Measurements from ENCODE around the gene CSNK2A3.
A peak's percentile ranks its signal among the peaks of the same experiment; 100 is the strongest.
"Not testable (repeated sequence)": the region's sequence is repeated elsewhere in the genome, so short reads cannot be mapped to it uniquely, and the experiment has no call there.

CSNK2A3 gene

GRCh38 chr11:11380340-11380739 lies 27.3 kb upstream of the CSNK2A3 start:
- no peak for DNase-seq

GRCh38 chr11:11379661-11380060 lies 26.6 kb upstream of the CSNK2A3 start:
- no peak for DNase-seq

GRCh38 chr11:11378184-11378940 lies 25.3 kb upstream of the CSNK2A3 start:
- DNase-seq, result no peak

GRCh38 chr11:11374358-11375148 lies 21.5 kb upstream of the CSNK2A3 start:
- no peak for DNase-seq

- no peak for DNase-seq
Measured at GRCh38 chr11:11373934-11374333, 20.9 kb upstream of the CSNK2A3 start.

- no peak for DNase-seq
Measured at GRCh38 chr11:11372461-11372860, 19.4 kb upstream of the CSNK2A3 start.

GRCh38 chr11:11370962-11371303 lies 17.9 kb upstream of the CSNK2A3 start:
- peak in 1 of 58 donors; percentile 19 for DNase-seq

- peak in 14 of 58 donors; percentile 5 to 65 (median 26) for DNase-seq
Measured at GRCh38 chr11:11370255-11370961, 17.4 kb upstream of the CSNK2A3 start.

GRCh38 chr11:11366793-11367192 lies 13.7 kb upstream of the CSNK2A3 start:
- no peak for DNase-seq

- DNase-seq, result no peak
Measured at GRCh38 chr11:11363674-11364073, 10.6 kb upstream of the CSNK2A3 start.

GRCh38 chr11:11359611-11360010 lies 6.6 kb upstream of the CSNK2A3 start:
- DNase-seq, result no peak

- DNase-seq, result no peak
Measured at GRCh38 chr11:11356842-11357241, 3.8 kb upstream of the CSNK2A3 start.

- DNase-seq, result not testable (repeated sequence)
Measured at GRCh38 chr11:11351851-11352250, 1.2 kb downstream of the CSNK2A3 start.

GRCh38 chr11:11351042-11351586 lies 1.9 kb downstream of the CSNK2A3 start:
- no peak for DNase-seq

- DNase-seq, result no peak
Measured at GRCh38 chr11:11349870-11350337, 3.1 kb downstream of the CSNK2A3 start.

- DNase-seq, result no peak
Measured at GRCh38 chr11:11349106-11349825, 3.8 kb downstream of the CSNK2A3 start.

GRCh38 chr11:11348303-11348702 lies 4.7 kb downstream of the CSNK2A3 start:
- no peak for DNase-seq

GRCh38 chr11:11347592-11347991 lies 5.5 kb downstream of the CSNK2A3 start:
- peak in 12 of 58 donors; percentile 1 to 39 (median 8) for DNase-seq

GRCh38 chr11:11346303-11346702 lies 6.7 kb downstream of the CSNK2A3 start:
- no peak for DNase-seq

GRCh38 chr11:11345099-11345498 lies 8.0 kb downstream of the CSNK2A3 start:
- DNase-seq, result peak in 1 of 58 donors; percentile 40

- no peak for DNase-seq
Measured at GRCh38 chr11:11344045-11344444, 9.0 kb downstream of the CSNK2A3 start.

Data from anterior cingulate cortex (tissue), 58 donors.